Activated T-cell treated with anti-CD3 and anti-CD28 coated beads for 1 hour (primary cell): ENCODE data around the gene ETAA1.

Experiments used
- DNase-seq: peaks from one replicate; pipeline ENCODE4 v3.0.0-alpha.2; 2020; ENCODE audit warnings: low read depth

The ETAA1 gene

DNA sequence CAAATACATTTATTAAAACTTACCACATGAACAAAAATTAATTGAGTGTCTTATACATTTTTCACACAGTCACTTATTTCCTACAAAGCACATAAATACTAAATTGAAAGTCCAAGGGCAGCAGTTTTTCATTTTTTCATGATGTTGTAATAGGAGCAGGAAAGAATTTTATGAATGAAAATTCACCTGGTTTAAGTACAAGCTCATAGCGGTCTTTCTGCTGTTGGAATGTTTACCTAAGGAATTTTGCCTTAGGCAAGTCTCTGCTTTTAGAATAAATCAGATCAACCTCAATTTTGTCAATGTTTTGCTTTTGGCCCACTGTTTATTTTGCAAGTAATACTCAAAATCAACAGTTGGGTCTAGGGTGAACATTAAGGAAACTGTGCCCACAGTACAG lies 40.0 kb downstream of the ETAA1 start:
- no peak for DNase-seq

DNA sequence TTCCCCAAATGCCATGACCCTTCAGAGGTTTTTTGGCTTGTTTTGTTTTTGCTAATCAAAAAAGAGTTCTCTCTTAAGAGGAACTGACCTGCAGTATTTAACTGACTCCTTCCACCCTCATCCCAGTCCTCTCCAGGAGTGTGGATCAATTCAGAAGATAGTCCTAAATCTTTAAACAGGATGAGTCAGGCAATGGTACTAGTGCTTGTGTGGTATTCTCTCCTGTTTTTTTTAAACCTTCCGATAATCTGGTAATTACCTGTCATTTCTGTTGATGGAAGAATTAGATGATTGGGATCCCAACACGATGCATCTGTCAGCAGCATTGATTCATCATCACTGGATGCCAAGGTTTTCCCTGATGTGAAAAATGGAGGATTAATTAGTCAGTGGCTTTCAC lies 41.2 kb downstream of the ETAA1 start:
- no peak for DNase-seq

DNA sequence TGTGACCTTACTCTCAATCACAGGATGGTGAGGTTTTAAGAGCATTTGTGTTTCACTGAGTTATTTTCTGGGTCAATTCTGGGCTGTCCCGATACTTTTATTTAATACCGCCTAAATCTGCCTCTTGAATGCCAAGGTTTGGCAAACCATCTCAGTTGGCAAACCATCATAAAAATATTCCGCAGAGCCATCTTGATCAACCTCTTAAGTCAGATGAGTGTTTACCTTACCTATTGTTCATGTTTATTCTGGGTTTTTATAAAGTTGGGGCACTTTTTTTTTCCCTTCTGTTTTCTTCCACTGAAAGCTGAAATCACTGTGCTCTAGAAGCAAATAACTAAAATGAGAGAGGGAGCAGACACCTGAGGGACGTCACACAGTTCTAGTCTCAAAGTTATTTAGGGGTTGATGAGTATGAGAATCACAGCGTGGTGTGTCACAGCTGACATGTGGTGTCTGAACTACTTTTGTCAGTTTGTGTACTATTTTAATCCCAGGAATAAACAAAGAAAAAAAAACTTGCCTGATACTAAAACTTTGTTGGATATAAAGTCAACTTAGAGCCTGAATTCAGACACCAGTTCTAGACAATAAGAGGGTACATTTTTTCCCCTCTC lies 48.6 kb downstream of the ETAA1 start:
- DNase-seq = no peak

GRCh38 chr2:67446491-67446911 lies 49.4 kb downstream of the ETAA1 start:
- DNase-seq = no peak

DNA sequence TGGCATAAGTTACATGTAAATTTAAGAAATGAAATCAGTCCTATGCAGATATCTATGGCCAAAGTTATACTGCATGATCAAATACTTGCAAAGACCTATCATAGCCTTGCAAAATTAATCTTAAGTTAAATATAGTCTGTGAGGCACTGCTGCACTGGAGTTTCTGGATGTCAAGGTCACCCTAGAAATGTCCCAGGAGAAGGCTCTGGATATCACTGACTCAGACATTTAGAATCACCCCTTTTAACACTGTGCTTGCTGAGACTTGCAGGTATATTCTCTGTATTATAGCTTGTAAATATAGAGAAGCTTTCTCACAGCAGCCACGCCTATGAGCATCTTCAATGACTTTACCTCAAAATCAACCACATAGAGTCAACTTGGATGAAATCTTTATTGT lies 51.5 kb downstream of the ETAA1 start:
- DNase-seq = no peak

DNA sequence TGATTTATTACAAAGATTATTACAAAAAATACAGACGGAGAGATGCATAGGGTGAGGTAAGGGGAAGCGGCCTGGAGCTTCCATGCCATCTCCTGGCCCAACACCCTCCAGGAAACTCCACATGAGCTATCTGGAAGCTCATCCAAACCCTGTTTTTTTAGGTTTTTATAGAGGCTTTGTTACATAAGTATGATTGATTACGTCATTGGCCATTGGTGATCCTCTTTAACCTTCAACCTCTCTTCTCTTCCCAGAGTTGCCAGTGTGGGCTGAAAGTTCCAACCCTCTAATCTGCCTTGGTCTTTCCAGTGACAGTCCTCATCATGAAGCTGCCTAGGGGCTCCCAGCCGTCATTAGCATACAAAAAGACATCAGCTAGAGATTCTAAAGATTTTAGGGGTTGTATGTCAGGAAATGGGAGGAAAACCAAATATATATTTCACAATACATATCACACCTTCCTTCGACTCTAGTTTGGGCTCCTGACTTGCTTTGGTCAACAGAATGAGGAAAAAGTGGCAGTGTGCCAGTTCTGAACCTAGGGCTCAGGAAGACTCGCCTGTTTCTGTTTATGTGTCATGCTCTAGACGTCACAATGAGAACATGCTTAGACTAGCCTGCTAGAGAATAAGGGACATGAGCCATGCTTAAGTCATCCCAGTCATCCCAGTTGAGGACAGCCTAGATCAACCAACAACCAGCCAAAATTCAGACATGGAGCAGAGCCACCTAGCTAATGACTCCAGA lies 54.1 kb downstream of the ETAA1 start:
- no peak for DNase-seq

GRCh38 chr2:67453310-67453709 lies 56.2 kb downstream of the ETAA1 start:
- no peak for DNase-seq

DNA sequence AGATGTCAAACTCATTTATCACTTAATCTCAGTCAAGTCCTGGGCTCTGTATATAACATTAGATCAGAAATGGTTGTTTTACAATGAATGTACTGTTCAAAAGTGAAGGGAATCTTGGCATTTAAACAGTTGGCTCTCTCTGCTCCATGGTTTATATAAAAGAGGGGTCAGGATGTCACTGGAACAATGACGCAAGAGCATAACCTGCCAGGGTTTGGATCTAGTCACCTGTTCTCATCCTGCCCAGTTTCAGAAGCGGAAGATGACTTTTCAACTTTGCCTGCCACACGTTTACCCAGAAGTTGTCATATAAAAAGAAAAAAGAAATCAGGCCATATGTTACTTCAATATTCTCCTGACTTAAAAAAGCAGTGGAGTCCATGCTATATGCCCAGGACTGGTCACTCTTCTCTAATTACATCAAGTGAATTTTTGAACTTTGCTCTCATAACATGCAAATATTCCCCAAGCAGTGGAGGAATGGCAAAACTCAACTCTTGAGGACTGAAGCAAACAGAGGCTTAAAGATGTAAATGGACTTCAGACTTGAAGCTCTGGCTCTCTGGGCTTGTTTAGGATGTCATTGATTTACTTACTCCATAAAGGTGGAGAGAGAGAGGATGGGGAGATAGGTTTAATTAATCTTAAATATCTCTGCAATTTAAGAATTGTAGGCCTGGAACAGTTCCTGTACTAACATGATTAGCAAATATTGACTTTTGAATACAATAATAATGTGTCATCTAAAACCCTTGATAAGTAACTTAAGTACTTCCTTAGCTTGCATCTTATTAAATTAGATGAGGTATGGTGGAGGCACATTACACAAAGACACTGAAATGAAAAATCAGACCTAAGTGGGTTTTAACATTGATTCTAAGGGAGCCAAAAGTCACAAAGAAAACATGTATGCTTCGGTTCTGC lies 58.3 kb downstream of the ETAA1 start:
- DNase-seq = no peak

- DNase-seq = no peak
Measured at GRCh38 chr2:67456428-67456827, 59.3 kb downstream of the ETAA1 start.

GRCh38 chr2:67457699-67458098 lies 60.6 kb downstream of the ETAA1 start:
- DNase-seq = no peak

DNA sequence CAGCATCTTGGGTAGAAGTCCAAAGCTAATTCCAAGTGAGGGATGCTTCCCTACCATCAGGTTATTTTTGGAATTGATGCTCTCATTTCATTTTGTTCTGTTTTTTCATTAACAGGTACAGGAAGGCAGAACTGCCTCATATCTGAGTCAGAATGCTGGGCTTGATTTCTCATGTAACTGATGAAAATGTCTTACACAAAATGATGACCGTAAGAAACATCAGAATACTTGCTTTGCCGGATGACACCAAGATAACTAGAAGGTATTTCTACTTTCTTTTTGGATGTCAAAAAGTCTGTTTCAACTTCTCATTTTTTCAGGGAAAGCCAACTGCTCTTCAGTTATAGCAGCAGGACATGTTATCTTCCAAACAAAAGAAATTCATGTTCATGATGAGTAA lies 62.6 kb downstream of the ETAA1 start:
- DNase-seq = no peak
